NT2/D1 (cell line): ENCODE data around the gene TBC1D2B.

Experiments used
- SUZ12 ChIP-seq: IDR thresholded peaks from 2 replicates; pipeline ENCODE4 v1.6.1; 2011; ENCODE audit not compliant: insufficient read length, insufficient read depth; ENCODE audit errors: extremely low read depth
- YY1 ChIP-seq: IDR thresholded peaks from 2 replicates; pipeline ENCODE4 v1.6.1; 2011; ENCODE audit not compliant: insufficient read length, insufficient read depth
- ZNF274 ChIP-seq: IDR thresholded peaks from 2 replicates; pipeline ENCODE4 v1.6.1; 2011; ENCODE audit warnings: mild to moderate bottlenecking, low read depth, low read length

GRCh38 chr15:78083687-78084448 lies 6.4 kb upstream of the TBC1D2B start:
- TF ChIP-seq YY1 (no peak), SUZ12 (no peak), ZNF274 (no peak)
